ENCODE results near the gene RPS4Y1. TPM values are rescaled to one million over a fixed set of nuclear protein-coding genes. Genes with fewer than 3 reads are reported as not detected.

RPS4Y1 gene
- total and polyA plus RNA-seq, 2 of the 8 experiments (the other 6 are each of a cell fraction or from before 2014, with no cell fraction given): 259 to 790 TPM

DNA sequence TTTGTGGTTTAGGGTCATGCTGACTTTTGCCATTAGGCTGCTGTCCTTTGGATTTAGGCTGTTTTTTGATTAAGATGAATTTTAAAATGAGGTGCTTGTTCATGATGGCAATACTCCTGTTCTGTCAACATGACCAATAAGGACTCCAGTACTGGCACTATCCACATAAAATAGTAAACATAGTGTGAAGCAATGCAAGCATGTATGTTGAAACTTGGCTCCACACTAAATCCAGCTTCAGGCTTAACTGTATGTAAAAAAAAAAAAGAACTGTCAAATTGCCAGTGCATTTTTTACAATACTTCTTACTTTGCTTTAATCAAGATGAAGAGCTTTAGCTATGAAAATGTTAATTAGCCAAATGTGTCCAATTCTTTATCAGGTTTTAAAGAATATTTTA lies 6.2 kb upstream of the RPS4Y1 start (continued):
- TF ChIP-seq, protein P1, sequence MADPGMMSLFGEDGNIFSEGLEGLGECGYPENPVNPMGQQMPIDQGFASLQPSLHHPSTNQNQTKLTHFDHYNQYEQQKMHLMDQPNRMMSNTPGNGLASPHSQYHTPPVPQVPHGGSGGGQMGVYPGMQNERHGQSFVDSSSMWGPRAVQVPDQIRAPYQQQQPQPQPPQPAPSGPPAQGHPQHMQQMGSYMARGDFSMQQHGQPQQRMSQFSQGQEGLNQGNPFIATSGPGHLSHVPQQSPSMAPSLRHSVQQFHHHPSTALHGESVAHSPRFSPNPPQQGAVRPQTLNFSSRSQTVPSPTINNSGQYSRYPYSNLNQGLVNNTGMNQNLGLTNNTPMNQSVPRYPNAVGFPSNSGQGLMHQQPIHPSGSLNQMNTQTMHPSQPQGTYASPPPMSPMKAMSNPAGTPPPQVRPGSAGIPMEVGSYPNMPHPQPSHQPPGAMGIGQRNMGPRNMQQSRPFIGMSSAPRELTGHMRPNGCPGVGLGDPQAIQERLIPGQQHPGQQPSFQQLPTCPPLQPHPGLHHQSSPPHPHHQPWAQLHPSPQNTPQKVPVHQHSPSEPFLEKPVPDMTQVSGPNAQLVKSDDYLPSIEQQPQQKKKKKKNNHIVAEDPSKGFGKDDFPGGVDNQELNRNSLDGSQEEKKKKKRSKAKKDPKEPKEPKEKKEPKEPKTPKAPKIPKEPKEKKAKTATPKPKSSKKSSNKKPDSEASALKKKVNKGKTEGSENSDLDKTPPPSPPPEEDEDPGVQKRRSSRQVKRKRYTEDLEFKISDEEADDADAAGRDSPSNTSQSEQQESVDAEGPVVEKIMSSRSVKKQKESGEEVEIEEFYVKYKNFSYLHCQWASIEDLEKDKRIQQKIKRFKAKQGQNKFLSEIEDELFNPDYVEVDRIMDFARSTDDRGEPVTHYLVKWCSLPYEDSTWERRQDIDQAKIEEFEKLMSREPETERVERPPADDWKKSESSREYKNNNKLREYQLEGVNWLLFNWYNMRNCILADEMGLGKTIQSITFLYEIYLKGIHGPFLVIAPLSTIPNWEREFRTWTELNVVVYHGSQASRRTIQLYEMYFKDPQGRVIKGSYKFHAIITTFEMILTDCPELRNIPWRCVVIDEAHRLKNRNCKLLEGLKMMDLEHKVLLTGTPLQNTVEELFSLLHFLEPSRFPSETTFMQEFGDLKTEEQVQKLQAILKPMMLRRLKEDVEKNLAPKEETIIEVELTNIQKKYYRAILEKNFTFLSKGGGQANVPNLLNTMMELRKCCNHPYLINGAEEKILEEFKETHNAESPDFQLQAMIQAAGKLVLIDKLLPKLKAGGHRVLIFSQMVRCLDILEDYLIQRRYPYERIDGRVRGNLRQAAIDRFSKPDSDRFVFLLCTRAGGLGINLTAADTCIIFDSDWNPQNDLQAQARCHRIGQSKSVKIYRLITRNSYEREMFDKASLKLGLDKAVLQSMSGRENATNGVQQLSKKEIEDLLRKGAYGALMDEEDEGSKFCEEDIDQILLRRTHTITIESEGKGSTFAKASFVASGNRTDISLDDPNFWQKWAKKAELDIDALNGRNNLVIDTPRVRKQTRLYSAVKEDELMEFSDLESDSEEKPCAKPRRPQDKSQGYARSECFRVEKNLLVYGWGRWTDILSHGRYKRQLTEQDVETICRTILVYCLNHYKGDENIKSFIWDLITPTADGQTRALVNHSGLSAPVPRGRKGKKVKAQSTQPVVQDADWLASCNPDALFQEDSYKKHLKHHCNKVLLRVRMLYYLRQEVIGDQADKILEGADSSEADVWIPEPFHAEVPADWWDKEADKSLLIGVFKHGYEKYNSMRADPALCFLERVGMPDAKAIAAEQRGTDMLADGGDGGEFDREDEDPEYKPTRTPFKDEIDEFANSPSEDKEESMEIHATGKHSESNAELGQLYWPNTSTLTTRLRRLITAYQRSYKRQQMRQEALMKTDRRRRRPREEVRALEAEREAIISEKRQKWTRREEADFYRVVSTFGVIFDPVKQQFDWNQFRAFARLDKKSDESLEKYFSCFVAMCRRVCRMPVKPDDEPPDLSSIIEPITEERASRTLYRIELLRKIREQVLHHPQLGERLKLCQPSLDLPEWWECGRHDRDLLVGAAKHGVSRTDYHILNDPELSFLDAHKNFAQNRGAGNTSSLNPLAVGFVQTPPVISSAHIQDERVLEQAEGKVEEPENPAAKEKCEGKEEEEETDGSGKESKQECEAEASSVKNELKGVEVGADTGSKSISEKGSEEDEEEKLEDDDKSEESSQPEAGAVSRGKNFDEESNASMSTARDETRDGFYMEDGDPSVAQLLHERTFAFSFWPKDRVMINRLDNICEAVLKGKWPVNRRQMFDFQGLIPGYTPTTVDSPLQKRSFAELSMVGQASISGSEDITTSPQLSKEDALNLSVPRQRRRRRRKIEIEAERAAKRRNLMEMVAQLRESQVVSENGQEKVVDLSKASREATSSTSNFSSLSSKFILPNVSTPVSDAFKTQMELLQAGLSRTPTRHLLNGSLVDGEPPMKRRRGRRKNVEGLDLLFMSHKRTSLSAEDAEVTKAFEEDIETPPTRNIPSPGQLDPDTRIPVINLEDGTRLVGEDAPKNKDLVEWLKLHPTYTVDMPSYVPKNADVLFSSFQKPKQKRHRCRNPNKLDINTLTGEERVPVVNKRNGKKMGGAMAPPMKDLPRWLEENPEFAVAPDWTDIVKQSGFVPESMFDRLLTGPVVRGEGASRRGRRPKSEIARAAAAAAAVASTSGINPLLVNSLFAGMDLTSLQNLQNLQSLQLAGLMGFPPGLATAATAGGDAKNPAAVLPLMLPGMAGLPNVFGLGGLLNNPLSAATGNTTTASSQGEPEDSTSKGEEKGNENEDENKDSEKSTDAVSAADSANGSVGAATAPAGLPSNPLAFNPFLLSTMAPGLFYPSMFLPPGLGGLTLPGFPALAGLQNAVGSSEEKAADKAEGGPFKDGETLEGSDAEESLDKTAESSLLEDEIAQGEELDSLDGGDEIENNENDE (IDR thresholded peaks at IDR 0.05; ENCODE audit: insufficient replicate concordance, low read length): no peak
- TF ChIP-seq TEAD4 (IDR thresholded peaks at IDR 0.05; ENCODE audit: low read depth, low read length): no peak
- no peak for TF ChIP-seq CHD2 (IDR thresholded peaks at IDR 0.05; ENCODE audit: low read length)

Data from H1 (cell line).